HG03521 (cell line): Measurements from ENCODE around the gene KMT2E.
"Not testable (repeated sequence)": the region's sequence is repeated elsewhere in the genome, so short reads cannot be mapped to it uniquely, and the experiment has no call there.

Experiments
- ATAC-seq: cut with Tn5 transposase; IDR thresholded peaks from one replicate; pipeline ENCODE4 v1.9.1; 2021; ENCODE audit warnings: mild to moderate bottlenecking, moderate library complexity; ENCODE audit not compliant: unreplicated experiment

Gene KMT2E

DNA sequence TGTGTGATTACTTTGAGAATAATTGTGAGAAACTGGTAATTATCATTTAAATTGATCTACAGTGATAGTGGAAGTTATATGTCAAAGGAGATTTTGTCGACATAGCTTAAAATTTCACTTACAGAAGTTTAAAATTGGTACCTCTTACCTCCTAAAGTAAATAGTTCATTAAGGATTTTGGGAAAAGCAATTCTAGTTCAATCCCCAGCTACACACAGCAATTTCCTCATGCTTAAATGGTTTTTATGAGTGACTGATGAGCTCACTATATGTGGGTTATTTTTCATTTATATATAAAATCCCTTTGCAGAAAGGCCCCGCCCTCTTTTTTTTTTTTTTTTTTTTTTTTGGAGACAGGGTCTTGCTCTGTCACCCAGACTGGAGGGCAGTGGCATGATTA is 12.7 kb downstream of the KMT2E start:
- ATAC-seq: no peak

DNA sequence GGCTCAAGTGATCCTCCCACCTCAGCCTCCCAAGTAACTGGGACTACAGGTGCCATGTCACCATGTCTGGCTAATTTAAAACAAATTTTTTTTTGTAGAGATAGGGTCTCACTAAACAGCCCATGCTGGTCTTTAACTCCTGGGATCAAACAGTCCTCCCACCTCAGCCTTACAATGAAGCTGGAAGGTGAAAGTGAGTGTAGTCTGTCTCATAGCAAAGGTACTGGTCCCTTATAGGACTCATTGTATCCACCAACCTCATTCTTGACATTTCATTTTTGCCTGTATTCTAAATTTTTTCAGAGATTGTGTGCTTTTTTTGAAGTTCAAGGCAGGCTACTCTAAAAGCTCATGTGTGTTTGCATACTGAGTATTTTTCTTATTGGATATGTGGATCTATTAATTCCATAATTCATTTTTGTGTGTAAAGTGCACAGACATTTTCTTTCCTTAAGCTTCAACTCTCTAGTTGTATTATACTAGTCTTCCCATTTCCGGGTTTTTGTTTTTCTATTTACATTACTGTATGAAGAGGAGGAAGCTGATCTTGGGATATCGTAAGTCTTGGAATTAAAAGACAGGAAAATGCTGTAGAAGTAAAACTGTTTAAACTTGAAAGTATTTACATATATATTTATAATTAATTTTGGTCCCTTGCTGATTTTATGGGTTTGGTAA is 13.3 kb downstream of the KMT2E start:
- ATAC-seq: no peak

DNA sequence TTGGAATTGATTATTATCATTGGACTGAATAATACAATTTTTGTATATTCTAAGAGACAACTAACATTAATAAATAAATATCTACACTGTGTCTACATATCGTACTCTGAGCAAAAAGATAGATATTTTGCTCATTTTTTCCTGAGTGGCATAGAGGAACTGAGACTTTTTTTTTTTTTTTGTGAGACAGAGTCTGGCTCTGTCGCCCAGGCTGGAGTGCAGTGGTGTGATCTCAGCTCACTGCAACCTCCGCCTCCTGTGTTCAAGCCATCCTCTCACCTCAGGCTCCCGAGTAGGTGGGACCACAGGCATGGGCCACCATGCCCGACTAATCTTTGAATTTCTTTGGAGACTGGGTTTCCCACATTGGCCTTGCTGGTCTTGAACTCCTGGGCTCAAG is 14.0 kb downstream of the KMT2E start:
- no peak for ATAC-seq

GRCh38 chr7:105028941-105029340 is 14.9 kb downstream of the KMT2E start:
- ATAC-seq: not testable (repeated sequence)

DNA sequence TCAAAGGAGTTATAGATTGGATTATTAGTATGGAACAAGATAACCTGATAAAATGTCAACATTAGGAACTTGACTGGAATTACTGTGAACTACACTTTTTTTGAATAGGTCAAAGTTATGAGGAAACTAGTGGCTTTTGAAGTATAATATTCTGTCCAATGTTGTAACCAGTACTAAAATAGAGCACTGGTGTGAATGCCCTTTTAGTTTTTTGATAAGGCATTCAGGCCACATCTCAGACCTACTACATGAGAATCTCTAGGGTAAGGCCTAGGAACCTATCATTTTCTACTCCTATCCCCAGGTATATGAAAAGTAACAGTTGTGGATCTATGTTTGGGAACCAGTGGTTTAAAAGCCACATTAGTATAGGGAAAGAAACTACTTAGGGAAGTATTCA is 16.4 kb downstream of the KMT2E start:
- no peak for ATAC-seq

GRCh38 chr7:105032553-105033214 is 18.7 kb downstream of the KMT2E start:
- no peak for ATAC-seq

DNA sequence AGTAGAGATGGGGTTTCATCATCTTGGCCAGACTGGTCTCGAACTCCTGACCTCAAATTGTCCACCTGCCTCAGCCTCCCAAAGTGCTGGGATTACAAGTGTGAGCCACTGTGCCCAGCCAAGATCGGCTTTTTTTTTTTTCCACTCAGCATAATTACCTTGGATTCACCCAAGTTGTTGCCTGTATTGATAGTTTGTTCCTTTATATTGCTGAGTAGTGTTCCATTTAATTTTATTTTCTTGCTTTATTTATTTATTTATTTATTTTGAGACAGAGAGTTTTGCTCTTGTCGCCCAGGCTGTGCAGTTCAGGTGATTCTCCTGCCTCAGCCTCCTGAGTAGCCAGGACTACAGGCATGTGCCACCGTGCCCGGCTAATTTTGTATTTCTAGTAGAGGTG is 21.3 kb downstream of the KMT2E start:
- ATAC-seq: no peak

GRCh38 chr7:105036217-105037168 is 22.5 kb downstream of the KMT2E start:
- no peak for ATAC-seq

GRCh38 chr7:105037319-105037718 is 23.3 kb downstream of the KMT2E start:
- ATAC-seq: no peak

DNA sequence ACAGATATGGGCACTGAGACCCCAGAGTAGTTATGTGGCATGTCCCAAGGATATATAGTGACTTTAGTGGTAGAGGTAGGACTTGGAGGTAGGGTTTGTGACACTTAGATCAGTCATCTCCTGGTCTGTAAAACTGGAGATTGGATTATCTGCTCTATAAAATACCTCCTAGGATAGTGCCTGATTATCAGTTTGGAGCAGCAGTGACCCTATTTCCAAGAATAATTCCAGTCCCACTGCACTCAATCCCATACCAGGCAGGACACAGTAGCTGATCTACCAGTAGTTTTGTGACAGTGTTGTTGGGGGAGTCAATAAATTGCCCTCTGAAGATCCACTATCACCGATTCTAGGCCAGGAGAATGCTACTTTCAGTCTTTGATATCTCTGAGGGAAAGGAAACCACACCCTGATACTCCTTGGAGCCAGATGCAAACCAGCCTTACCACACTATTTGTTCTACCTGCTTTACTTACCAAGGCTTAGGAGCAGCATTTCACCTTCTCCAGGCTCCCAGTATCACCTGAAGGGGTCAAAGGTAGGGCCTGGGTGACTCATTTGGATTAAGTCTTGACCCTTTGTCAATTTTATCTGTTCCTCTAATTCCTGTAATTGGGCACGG is 30.6 kb downstream of the KMT2E start:
- no peak for ATAC-seq

GRCh38 chr7:105046414-105046813 is 32.4 kb downstream of the KMT2E start:
- no peak for ATAC-seq

- ATAC-seq: no peak
These were observed 33.9 kb downstream of the KMT2E start for GRCh38 chr7:105047932-105048331.

DNA sequence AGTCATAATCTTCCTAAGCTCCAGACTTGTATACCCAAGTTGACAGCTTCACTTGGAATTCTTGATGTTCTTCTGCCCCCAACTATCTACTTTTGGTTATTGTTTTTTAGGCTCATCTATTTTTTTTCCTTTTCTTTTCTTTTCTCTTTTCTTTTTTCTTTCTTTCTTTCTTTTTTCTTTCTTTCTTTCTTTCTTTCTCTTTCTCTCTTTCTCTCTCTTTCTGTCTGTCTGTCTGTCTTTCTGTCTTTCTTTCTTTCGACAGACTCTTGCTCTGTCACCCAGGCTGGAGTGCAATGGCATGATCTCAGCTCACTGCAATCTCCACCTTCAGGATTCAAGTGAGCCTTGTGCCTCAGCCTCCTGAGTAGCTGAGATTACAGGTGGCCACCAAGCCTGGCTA is 36.5 kb downstream of the KMT2E start:
- no peak for ATAC-seq

GRCh38 chr7:105050899-105051298 is 36.9 kb downstream of the KMT2E start:
- not testable (repeated sequence) for ATAC-seq

DNA sequence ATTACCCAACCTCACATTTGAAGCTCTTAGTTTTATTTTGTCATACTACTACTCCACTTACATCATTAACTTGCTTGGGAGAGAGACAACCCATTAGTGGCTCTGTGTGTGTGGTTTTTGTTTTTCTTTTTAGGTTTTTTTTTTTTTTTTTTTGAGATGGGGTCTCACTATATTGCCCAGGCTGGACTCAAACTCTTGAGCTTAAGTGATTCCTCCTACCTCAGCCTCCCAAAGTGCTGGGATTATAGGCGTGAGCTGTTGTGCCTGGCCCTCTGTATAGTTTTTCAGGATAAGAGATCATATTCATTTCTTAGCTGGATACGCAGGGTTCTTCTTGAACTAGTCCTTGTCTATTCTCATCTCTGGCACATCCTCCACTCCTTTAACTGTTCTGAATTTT is 41.1 kb downstream of the KMT2E start:
- no peak for ATAC-seq

- ATAC-seq: no peak
These were observed 41.6 kb downstream of the KMT2E start for GRCh38 chr7:105055621-105056020.

- no peak for ATAC-seq
These were observed 43.5 kb downstream of the KMT2E start for GRCh38 chr7:105057472-105057871.

DNA sequence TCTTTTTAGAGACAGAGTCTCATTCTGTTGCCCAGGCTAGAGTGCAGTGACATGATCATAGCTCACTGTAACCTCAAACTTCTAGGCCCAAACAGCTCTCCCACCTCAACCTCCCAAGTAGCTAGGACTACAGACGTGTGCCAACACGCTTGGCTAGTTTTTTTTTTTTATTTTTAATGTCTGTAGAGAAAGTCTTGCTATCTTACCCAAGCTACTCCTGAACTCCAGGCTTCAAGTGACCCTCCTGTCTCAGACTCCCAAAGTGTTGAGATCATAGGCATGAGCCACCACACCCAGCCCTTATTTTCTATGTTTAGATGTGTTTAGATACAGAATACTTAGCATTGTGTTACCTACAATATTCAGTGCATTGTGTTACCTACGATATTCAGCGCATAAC is 46.4 kb downstream of the KMT2E start:
- ATAC-seq: no peak

- no peak for ATAC-seq
These were observed 46.9 kb downstream of the KMT2E start for GRCh38 chr7:105060923-105061322.

DNA sequence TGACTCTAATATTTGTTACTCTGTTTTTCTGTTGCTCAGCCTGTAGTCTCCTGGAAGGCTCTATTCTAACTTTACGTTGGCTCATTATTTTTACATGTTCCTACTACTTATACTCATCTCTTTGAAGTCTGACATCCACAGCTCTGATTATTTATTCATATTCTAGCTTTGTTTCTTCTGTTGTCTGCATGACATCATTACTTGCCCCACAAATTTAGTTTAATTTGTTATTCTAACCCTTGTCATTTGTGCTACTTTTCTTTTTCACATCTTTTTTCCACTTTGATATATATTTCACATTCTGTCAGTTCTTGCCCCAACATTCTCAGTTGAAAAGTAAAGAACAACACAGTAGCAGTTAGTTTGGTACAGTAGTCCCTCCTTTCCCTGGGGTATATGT is 51.1 kb downstream of the KMT2E start:
- ATAC-seq: no peak

DNA sequence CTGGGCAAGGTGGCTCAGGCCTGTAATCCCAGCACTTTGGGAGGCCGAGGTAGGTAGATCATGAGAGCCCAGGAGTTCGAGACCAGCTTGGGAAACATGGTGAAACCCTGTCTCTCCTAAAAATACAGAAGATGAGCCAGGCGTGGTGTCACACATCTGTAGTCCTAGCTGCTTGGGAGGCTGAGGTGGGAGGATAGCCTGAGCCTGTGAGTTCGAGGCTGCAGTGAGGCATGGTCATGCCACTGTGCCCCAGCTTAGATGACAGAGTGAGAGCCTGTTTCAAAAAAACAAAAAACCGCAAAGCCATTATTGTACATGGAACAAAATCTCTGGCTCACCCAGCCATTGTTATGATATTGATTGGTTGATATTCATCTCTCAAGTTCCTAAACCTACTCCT is 53.7 kb downstream of the KMT2E start:
- ATAC-seq: no peak
